OCI-LY1 (cell line): ENCODE data around the gene CYP4F12.

ENCODE experiments used
- CTCF ChIP-seq: fragments of 200-600 bp; sonication (generic), shearing (Covaris generic); IDR thresholded peaks from 2 replicates; pipeline ENCODE4 v1.5.1; 2017; ENCODE audit warnings: mild to moderate bottlenecking, antibody characterized with exemption, low read length, moderate library complexity, mixed read lengths
- EZH2 ChIP-seq: fragments of 200-600 bp; sonication (generic), shearing (Covaris generic); IDR thresholded peaks from 2 replicates; pipeline ENCODE4 v1.8.0; 2017; ENCODE audit warnings: borderline replicate concordance, mixed run types, mild to moderate bottlenecking, antibody characterized with exemption, low read length, moderate library complexity, mixed read lengths

GRCh38 chr19:15673176-15673654 lies 328 bp downstream of the CYP4F12 start:
- TF ChIP-seq CTCF = no peak
- TF ChIP-seq EZH2 = no peak
